ENCODE data around the gene SLCO4C1.

GRCh38 chr5:102312586-102313370 lies 16.7 kb upstream of the SLCO4C1 start:
- TF ChIP-seq CTCF (IDR thresholded peaks at IDR 0.05; ENCODE audit: insufficient read depth, low read length, poor library complexity, severe bottlenecking) = no peak
- TF ChIP-seq EZH2phosphoT487 (conservative IDR thresholded peaks at IDR 0.05; ENCODE audit: low read length) = no peak

All from SU-DHL-6 (cell line).